DND-41 (cell line): ENCODE measurements around the gene SLC6A18.
"Not testable (repeated sequence)": the region's sequence is repeated elsewhere in the genome, so short reads cannot be mapped to it uniquely, and the experiment has no call there.

Source experiments
- ATAC-seq: fragments of 200-7000 bp; cut with Tn5 transposase; 3 replicates; pipeline ENCODE4 v1.9.1; 2021; ENCODE audit warnings: low read depth; ENCODE audit not compliant: insufficient read depth
- DNase-seq: peaks from one replicate; pipeline ENCODE4 v3.0.0-alpha.2; 2020
- H2AFZ ChIP-seq: 2 replicates; pipeline ENCODE4 v1.6.0; 2012; ENCODE audit warnings: low read depth, low read length
- H3K27ac ChIP-seq: 2 replicates; pipeline ENCODE4 v1.5.1; 2012; ENCODE audit warnings: low read length, inconsistent platforms
- H3K27me3 ChIP-seq: fragments of 200-600 bp; sonication (generic); 2 replicates; pipeline ENCODE4 v1.6.0; 2012; ENCODE audit warnings: low read length, mild to moderate bottlenecking, inconsistent platforms; ENCODE audit not compliant: insufficient read depth, poor library complexity
- H3K36me3 ChIP-seq: 2 replicates; pipeline ENCODE4 v1.5.1; 2012; ENCODE audit warnings: low read length, inconsistent platforms; ENCODE audit not compliant: insufficient read depth
- H3K4me1 ChIP-seq: 2 replicates; pipeline ENCODE4 v1.5.1; 2012; ENCODE audit warnings: mild to moderate bottlenecking, low read length; ENCODE audit not compliant: insufficient read depth
- H3K4me2 ChIP-seq: 2 replicates; pipeline ENCODE4 v1.6.0; 2012; ENCODE audit warnings: mild to moderate bottlenecking, moderate library complexity, low read length, inconsistent platforms; ENCODE audit not compliant: insufficient read depth
- H3K4me3 ChIP-seq, 2 experiments: fragments of 200-600 bp in 1 of 2; shearing (Covaris generic) in 1 of 2; 2 replicates each; pipeline ENCODE4 v1.5.1; 2012 to 2016; ENCODE audit warnings: inconsistent platforms in 2 of 2, low read length in 2 of 2, mild to moderate bottlenecking in 2 of 2, low read depth in 1 of 2, moderate library complexity in 1 of 2
- H3K79me2 ChIP-seq: 2 replicates; pipeline ENCODE4 v1.6.0; 2012; ENCODE audit warnings: low read length, inconsistent platforms; ENCODE audit not compliant: insufficient read depth
- H3K9ac ChIP-seq: 2 replicates; pipeline ENCODE4 v1.6.0; 2012; ENCODE audit warnings: low read depth, mild to moderate bottlenecking, inconsistent platforms, low read length, moderate library complexity
- H3K9me3 ChIP-seq: 2 replicates; pipeline ENCODE4 v1.5.1; 2012; ENCODE audit warnings: low read length, moderate library complexity, mild to moderate bottlenecking, inconsistent platforms; ENCODE audit not compliant: insufficient read depth, severe bottlenecking
- H4K20me1 ChIP-seq: 2 replicates; pipeline ENCODE4 v1.6.0; 2012; ENCODE audit warnings: low read length; ENCODE audit not compliant: insufficient read depth
- EZH2 ChIP-seq: IDR thresholded peaks from 3 replicates; pipeline ENCODE4 v1.6.1; 2012; ENCODE audit warnings: borderline replicate concordance, low read depth, mild to moderate bottlenecking, moderate library complexity, low read length, inconsistent platforms; ENCODE audit not compliant: severe bottlenecking
- TF ChIP-seq, protein P1 (sequence below): IDR thresholded peaks from 2 replicates; pipeline ENCODE4 v1.5.1; 2012; ENCODE audit warnings: borderline replicate concordance, low read length, moderate library complexity, mild to moderate bottlenecking; ENCODE audit not compliant: poor library complexity, severe bottlenecking; ENCODE audit errors: extremely low read depth

The SLC6A18 gene

DNA sequence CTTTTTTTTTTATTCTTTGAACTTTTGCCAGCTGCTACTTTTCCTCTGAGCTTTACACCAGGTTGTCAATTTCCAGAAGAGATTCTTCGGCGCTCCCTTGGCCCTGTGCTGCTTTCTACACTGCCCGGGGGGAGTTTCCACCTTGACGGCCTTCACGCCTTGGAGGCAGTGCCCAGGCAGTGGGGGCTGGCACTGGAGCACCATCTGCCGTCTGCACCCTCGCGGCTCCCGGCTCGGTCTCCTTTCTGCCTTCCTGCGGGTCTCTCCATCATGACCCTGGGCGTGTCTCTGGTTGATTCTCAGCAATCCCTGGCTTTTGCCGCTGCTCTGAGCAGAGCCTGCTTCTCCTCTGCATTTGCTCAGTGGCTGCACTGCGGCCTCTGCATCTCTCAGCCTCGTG is 2.9 kb downstream of the SLC6A18 start:
- no peak overlapping the region for H3K4me3 ChIP-seq
- no peak overlapping the region for H3K4me2 ChIP-seq
- H3K27me3 ChIP-seq = no peaks in the 10 kb centered on the region
- no peaks in the 10 kb centered on the region for H3K79me2 ChIP-seq
- no peaks in the 10 kb centered on the region for H4K20me1 ChIP-seq
- TF ChIP-seq, protein P1, sequence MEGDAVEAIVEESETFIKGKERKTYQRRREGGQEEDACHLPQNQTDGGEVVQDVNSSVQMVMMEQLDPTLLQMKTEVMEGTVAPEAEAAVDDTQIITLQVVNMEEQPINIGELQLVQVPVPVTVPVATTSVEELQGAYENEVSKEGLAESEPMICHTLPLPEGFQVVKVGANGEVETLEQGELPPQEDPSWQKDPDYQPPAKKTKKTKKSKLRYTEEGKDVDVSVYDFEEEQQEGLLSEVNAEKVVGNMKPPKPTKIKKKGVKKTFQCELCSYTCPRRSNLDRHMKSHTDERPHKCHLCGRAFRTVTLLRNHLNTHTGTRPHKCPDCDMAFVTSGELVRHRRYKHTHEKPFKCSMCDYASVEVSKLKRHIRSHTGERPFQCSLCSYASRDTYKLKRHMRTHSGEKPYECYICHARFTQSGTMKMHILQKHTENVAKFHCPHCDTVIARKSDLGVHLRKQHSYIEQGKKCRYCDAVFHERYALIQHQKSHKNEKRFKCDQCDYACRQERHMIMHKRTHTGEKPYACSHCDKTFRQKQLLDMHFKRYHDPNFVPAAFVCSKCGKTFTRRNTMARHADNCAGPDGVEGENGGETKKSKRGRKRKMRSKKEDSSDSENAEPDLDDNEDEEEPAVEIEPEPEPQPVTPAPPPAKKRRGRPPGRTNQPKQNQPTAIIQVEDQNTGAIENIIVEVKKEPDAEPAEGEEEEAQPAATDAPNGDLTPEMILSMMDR = no peak
- no peak for TF ChIP-seq EZH2
- no peak overlapping the region for H3K9ac ChIP-seq
- no peaks in the 10 kb centered on the region for H3K36me3 ChIP-seq
- H2AFZ ChIP-seq = no peak overlapping the region
- ATAC-seq (no peak), DNase-seq (no peak)
- H3K9me3 ChIP-seq = no peaks in the 10 kb centered on the region
- peaks cover 28% of the 10 kb centered on the region for H3K4me1 ChIP-seq
- H3K27ac ChIP-seq = no peak overlapping the region

DNA sequence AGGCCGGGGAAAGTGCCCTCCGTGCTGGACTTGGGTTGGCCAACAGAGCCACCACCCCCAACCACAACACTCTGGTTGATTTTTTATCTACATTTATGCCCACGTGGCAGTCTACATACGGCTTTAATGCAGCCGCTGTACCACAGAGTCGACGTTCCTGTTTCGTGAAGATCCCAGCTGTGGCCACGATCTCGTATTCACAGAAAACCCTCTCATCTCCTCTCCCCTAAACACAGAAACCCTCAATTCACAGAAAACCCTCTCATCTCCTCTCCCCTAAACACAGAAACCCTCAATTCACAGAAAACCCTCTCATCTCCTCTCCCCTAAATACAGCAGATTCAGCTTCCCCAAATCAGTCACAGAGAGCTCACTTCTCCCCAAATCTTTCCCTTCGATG is 3.8 kb downstream of the SLC6A18 start:
- DNase-seq (peak; percentile 61), ATAC-seq (peak; percentile 70)
- not testable (repeated sequence) for H3K36me3 ChIP-seq, H3K9me3 ChIP-seq, H3K27me3 ChIP-seq, H4K20me1 ChIP-seq, H3K4me2 ChIP-seq, H2AFZ ChIP-seq, H3K4me3 ChIP-seq, H3K79me2 ChIP-seq
- peak overlapping the region; percentile 56 for H3K27ac ChIP-seq
- H3K4me1 ChIP-seq = peaks cover 28% of the 10 kb centered on the region
- peak overlapping the region; percentile 5; the same call in 1 of the 2 replicates for H3K9ac ChIP-seq

DNA sequence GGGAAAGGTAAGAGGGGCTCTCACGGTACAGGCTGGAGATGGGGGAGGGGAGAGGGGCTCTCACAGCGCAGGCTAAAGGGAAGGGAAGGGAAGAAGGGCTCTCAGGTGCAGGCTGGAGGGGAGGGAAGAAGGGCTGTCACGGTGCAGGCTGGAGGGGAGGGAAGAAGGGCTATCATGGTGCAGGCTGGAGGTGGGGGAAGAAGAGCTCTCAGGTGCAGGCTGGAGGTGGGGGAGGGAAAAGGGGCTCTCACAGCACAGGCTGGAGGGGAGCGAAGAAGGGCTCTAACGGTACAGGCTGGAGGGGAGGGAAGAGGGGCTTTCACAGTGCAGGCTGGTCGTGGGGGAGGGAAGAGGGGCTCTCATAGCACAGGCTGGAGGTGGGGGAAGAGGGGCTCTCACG is 4.6 kb downstream of the SLC6A18 start:
- DNase-seq (peak; percentile 26), ATAC-seq (peak; percentile 41)
- Histone ChIP-seq H3K4me1 (peaks cover 28% of the 10 kb centered on the region), H3K9me3 (peaks cover under 1% of the 10 kb centered on the region), H3K9ac (no peak overlapping the region), H3K4me3 (no peak overlapping the region), H3K79me2 (no peaks in the 10 kb centered on the region), H3K27me3 (no peaks in the 10 kb centered on the region), H2AFZ (no peak overlapping the region), H4K20me1 (no peaks in the 10 kb centered on the region), H3K36me3 (no peaks in the 10 kb centered on the region), H3K27ac (peak overlapping the region; percentile 19), H3K4me2 (no peak overlapping the region)
- TF ChIP-seq, protein P1 = no peak
- no peak for TF ChIP-seq EZH2

DNA sequence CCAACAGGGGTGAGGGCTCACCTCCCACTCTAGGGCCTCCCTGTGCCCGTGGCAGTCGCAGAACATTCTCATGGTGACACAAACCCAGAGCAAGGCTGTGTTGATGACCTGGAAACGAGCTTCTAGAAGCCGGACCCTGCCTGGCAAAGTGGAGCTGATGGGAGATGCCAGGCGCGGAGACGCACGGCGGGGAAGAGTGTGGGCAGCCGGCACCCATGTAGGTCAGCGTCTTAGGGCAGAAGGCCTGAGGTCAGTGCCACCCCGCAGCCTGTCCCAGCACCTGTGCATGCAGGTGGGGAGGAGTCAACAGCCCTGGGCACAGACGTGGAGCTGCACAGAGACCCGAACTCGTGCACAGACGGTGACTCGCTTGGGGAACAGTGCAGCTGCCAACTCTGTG is 5.4 kb downstream of the SLC6A18 start:
- no peak overlapping the region for H3K4me3 ChIP-seq
- H3K9me3 ChIP-seq = peaks cover 7% of the 10 kb centered on the region
- DNase-seq (no peak), ATAC-seq (no peak)
- H3K27ac ChIP-seq = peak overlapping the region; percentile 19
- no peak overlapping the region for H2AFZ ChIP-seq
- H3K4me1 ChIP-seq = peaks cover 28% of the 10 kb centered on the region
- no peaks in the 10 kb centered on the region for H4K20me1 ChIP-seq
- no peaks in the 10 kb centered on the region for H3K79me2 ChIP-seq
- no peak overlapping the region; the same call in 1 of the 2 replicates for H3K4me2 ChIP-seq
- no peak for TF ChIP-seq EZH2
- TF ChIP-seq, protein P1 = no peak
- H3K27me3 ChIP-seq = no peaks in the 10 kb centered on the region
- no peak overlapping the region for H3K9ac ChIP-seq
- no peaks in the 10 kb centered on the region for H3K36me3 ChIP-seq
